NCI-H187 (cell line): Measurements from ENCODE around the gene NPIPA1.
"Not testable (repeated sequence)": the region's sequence is repeated elsewhere in the genome, so short reads cannot be mapped to it uniquely, and the experiment has no call there.

Experiments
- DNase-seq, 2 experiments: peaks; one replicate each; lab custom pipeline; 2025; lab: John Stamatoyannopoulos, UW

The NPIPA1 gene

GRCh38 chr16:14978281-14978680 is 41.0 kb downstream of the NPIPA1 start:
- not testable (repeated sequence) for DNase-seq

- not testable (repeated sequence) for DNase-seq
Measured at GRCh38 chr16:14978908-14979307, 41.7 kb downstream of the NPIPA1 start.

GRCh38 chr16:14981234-14981633 is 44.0 kb downstream of the NPIPA1 start:
- DNase-seq, result not testable (repeated sequence)

DNA sequence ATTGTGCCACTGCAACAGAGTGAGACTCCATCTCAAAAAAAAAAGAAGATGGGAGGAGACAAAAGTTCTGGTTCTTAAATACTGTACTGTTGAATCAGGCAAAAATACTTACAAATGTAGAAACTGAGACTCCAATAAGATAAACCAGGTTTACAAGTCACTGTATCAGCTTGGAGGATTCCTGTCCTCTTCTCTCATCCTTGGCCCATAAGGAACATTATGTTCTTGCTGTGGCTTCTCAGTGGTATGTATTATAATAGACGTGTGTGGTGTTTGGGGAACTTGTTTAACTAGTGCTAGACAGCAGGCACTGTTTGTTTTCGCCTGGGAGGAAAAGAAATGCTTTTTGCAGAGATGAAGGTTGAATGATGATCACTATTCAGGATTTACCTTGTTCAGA is 45.3 kb downstream of the NPIPA1 start:
- DNase-seq, result not testable (repeated sequence)

DNA sequence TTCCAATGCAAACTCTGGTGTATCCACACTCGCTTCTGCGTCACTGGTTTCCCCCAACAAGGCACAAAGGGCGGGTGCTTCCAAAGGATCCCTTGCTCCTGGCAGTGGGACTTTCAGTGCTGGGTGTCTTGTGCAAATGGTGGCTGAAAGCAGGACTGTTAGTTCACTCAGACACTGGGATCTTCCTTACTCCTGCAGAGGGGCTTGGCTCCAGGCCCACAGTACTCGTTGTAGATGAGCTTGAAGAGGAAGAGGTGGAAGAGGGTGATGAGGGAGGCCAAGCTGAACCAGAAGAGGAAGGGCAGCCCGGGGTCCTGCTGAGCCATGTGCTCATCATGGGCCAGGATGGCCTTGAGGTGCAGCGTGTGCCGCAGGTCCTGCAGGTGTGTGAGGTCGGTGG is 50.8 kb downstream of the NPIPA1 start:
- DNase-seq, result not testable (repeated sequence)

- not testable (repeated sequence) for DNase-seq
Measured at GRCh38 chr16:14988661-14989191, 51.5 kb downstream of the NPIPA1 start.

- DNase-seq, result not testable (repeated sequence)
Measured at GRCh38 chr16:14989291-14990281, 52.3 kb downstream of the NPIPA1 start.

DNA sequence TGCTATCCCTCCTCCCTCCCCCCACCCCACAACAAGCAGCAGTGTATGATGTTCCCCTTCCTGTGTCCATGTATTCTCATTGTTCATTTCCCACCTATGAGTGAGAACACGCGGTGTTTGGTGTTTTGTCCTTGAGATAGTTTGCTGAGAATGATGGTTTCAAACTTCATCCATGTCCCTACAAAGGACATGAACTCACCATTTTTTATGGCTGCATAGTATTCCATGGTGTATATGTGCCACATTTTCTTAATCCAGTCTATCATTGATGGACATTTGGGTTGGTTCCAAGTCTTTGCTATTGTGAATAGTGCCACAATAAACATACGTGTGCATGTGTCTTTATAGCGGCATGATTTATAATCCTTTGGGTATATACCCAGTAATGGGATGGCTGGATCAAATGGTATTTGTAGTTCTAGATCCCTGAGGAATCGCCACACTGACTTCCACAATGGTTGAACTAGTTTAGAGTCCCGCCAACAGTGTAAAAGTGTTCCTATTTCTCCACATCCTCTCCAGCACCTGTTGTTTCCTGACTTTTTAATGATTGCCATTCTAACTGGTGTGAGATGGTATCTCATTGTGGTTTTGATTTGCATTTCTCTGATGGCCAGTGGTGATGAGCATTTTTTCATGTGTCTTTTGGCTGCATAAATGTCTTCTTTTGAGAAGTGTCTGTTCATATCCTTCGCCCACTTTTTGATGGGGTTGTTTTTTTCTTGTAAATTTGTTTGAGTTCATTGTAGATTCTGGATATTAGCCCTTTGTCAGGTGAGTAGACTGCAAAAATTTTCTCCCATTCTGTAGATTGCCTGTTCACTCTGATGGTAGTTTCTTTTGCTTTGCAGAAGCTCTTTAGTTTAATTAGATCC is 56.3 kb downstream of the NPIPA1 start:
- DNase-seq, result not testable (repeated sequence)

DNA sequence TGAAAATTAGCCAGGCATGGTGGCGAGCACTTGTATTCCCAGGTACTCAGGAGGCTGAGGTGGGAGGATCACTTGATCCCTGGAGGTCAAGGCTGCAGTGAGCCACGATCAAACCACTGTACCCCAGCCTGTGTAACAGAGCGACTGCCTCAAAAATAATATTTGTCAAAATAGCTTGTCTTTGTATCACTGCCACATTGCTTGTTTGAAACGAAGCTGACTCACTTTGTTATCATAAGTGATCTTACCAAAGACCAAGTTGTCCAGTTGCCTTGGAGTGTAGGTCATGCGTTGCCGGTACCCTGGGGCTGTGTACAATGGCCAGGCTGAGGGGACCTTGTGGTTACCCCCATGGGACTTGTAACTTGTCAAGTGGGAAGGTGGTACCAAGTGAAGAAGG is 59.5 kb downstream of the NPIPA1 start:
- DNase-seq, result not testable (repeated sequence)

GRCh38 chr16:14998300-14998699 is 61.1 kb downstream of the NPIPA1 start:
- DNase-seq, result not testable (repeated sequence)

- not testable (repeated sequence) for DNase-seq
Measured at GRCh38 chr16:14999845-15000244, 62.6 kb downstream of the NPIPA1 start.
